Left forelimb (tissue), 1 donor: ENCODE data around the gene EPB41L1.

Source experiments
- DNase-seq: peaks from one replicate; pipeline ENCODE4 v3.0.0-alpha.2; 2018; ENCODE audit warnings: low spot score

EPB41L1 gene

DNA sequence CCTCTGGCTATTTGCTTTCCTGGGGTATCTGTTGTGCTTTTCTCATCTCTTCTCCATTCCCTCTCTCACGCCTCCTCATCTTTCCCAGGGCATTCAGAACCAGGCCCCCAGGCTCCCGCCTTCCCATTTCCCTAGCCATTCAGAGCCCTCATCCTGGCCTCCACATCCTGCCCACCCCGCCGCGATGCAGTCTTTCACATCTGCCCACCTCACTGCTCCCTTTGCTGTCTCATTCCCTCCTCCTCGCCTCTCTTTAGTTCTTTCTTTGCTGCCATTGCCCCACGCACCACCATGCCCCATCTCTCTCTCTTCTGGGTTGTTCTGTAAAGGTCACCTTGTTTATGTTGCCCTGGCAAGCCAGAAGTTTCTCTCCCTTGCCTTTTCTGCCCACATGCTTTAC lies 71.1 kb downstream of the EPB41L1 start:
- DNase-seq: no peak

DNA sequence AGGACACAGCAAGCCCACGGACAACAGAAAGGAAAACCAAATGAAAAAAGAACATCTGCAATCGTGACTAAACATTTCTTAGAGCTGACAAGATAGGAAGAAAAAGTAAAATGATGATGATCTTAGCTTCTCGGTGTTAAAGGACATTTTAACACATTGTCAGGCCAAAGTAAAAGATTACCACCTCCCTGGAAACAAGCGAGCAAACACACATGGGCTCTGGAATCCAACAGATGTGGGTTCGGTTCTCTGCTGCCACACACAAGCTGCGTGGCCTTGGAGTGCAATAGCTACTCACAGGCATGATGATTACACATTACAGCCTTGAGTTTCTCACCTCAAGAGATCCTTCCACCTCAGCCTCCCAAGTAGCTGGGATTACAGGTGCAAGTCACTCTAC lies 74.2 kb downstream of the EPB41L1 start:
- DNase-seq: no peak

DNA sequence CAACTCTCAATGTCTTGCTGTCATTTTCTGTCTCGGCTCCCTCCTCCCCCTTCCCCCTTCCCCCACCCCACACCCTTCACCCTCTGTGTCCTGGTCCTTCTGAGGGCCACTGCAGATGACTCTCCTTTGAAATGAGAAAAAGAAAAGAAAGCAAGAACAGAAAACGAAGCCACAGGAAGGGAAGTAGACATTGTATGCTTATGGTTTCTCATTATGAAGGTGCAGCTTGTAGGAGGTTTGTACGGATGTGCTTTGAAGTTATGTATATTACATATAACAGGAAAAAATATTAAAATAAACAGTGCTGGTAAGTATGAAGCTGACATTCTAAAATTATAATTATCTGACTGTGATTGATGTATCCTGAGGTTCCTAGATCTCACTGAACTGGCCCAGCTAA lies 75.5 kb downstream of the EPB41L1 start:
- DNase-seq: no peak

DNA sequence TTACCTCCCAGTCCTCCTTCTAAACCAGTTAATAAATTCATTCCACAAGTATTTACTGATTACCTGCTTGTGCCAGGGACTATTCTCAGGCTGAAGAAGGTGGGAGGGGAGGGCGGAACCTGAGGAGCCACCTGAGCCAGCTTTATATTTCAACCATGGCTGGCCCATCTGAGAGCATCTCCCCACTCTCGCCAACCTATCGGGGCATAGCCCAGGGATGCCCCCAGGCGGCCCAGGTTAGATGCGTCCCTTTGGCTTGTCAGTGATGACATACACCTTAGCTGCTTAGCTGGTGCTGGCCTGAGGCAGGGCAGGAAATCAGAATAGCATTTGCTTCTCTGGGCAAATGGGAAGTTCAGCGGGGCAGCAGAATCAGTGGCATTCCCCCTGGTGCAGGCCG lies 76.8 kb downstream of the EPB41L1 start:
- no peak for DNase-seq

DNA sequence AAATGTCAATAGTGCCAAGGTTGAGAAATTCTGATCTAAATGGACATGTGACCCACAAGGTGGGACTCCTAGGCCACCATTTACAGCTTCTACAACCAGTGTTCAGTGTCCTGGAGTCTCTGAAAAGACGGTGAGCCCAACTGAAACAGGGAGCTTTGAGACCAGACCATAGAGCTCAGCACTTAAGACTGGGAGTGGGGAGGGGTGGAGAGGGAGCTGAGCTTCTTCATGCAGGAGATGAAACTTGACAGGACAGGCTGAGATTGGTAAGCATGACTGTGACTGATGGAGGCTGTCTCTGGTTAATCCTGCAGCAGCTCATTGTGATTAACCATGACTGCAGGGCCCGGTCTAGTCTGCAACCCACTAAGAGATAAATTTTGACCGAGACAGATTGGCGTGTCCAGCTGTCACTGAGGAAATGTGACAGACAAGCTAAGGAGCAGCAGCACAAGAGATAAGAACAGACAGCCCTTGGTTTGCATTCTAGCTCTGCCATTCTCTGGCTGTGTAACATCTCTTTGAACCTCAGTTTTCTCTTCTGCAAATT lies 80.3 kb downstream of the EPB41L1 start:
- no peak for DNase-seq

DNA sequence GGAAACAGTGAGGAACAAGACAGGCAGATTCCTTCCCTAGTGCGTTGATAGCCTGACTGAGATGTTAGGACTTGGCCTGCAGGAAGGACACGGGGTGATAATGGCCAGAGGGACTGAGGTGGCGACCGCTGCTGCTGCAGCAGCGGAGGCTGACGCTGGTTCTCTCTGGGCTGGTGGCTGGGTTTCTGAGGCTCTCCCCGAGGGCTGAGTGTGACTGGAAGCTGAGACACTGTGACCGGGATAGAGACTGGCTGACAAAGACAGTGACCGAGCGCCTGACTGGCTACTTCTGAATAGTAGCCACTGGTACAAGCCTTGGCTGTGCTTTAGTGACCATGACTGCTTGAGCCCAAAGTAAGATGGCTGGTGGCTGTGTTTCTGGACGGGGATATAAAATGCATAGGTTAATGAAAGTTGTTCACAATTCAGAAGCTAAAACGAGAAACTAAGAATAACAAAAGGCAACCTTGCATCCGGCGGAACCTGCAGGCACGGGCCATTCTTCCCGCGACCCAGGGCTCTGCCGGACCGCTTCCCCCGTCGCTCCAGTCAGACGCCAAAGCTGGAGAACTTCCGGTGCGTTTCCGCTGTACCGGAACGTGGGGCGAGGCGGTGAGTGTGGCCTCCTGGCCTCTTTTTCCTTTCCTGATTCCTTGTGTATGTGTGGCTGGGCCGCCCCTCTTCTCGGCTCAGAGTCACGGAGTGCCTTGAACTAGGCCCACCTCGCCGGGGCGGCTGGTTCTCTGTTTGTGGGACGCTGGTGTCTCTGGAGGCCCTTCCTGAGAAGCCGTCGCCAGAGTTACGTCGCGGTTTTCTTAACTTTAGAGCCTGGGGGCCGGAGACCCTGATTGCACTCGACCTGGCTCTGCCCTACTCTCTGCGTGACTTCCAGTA lies 81.6 kb downstream of the EPB41L1 start, which contains the start of gene AAR2:
TSS of gene AAR2 (plus strand) at position 587 of the 894 bp plus-strand sequence. CDS start 3,391 bp downstream, outside the sequence.
- peak; percentile 89 for DNase-seq

DNA sequence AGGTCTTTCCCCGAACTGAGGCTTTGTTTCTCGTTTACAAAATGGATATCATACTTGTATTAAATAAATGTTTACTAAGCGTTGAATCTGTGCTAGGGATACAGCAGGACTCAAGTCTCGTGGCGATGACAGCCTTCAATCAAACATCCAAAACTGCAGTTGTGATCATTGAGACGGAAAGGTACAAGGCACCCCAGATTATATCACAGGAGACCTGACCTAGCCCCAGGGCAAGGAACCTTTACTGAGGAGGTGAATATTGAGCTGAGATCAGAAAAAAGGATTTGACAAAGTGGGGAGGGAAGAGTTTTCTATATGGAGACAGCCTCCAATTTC lies 82.2 kb downstream of the EPB41L1 start:
- no peak for DNase-seq

DNA sequence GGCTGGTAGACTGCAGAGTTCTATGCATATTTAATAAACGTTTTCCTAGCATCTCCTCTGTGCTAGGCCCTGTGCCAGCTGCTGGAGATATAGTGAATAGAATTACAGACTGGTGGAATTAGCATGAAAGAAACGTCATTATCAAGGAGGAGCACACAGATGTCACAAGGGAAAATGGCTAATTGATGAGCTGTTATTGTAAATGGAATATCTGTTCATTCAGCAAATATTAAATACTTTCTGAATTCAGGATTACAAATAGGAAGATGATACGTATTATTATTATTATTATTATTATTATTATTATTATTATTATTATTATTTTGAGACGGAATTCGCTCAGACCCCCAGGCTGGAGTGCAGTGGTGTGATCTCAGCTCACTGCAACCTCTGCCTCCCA lies 82.9 kb downstream of the EPB41L1 start:
- DNase-seq: no peak

DNA sequence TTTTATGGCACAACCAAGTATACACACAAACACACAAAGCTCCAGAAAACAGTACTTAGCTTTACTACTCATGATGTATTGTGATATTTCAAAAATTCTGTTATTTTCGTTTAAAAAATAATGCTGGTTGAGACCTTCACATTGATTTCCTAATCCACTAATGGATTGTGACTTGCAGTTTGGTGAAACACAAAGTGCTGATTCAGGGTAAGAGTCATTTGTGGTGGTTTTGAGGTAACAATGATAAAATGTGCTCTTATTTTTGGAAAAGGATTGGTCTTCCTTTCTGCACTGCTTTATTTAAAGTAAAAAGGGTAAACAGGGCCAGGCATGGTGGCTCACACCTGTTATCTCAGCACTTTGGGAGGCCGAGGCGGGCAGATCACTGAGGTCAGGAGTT lies 83.6 kb downstream of the EPB41L1 start:
- DNase-seq: no peak

DNA sequence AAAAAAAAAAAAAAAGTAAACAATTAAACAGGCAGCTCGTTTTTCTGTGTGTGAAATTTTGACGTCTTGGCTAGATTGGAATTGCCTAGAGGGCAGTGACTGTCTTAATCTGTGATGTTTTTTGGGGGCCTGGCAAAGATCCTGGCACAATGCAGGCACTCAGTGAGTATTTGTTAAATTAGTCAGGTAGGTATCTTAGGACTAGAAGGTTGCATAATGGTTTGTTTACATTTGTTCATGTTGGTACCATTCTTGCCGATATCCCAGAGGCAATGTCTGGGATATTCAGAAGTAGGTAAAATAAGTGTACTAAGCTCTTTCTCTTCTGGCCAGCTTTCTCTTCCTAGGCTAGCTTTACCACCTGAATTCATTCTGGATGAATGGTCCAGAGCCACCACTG lies 84.2 kb downstream of the EPB41L1 start:
- no peak for DNase-seq

DNA sequence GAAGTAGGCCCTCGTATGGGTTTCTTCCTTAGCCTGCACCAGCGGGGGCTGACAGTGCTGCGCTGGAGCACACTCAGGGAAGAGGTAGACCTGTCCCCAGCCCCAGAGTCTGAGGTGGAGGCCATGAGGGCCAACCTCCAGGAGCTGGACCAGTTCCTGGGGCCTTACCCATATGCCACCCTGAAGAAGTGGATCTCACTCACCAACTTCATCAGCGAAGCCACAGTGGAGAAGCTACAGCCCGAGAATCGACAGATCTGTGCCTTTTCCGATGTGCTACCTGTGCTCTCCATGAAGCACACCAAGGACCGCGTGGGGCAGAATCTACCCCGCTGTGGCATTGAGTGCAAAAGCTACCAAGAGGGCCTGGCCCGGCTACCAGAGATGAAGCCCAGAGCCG lies 85.5 kb downstream of the EPB41L1 start:
- no peak for DNase-seq

DNA sequence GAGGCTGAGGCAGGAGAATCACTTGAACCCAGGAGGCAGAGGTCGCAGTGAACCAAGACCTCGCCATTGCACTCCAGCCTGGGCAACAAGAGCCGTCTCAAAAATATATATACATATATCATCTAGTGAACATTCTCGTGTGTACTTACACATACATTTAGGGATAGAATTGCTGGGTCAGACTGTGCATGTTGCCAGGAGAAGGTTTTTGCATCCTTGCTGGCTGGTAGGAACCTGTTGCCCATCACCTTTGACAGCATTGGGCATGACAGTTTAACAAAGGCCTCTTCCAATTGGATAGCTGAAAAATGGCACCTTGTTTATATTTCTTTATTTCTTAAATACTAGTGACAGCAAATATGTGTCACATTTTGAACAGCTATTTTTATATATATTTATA lies 87.1 kb downstream of the EPB41L1 start:
- DNase-seq: no peak

DNA sequence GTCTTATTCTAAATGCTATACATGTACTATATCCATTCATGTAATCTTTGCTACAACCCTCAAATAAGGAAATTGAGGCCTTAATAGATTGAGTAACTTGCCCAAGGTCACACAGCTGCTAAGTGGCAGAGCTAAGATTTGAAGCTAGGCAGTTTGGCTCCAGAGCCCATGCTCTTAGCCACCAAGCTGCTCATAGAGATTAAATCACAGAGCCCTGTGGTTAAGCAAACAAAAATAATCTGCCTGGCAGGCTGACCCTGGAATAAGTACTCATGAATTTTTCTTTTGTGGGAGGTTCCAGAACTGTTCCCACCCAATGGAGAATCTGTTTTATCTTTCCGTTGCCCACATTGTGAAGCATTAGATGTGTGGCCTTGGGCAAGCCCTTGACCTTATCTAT lies 89.2 kb downstream of the EPB41L1 start:
- DNase-seq: no peak

DNA sequence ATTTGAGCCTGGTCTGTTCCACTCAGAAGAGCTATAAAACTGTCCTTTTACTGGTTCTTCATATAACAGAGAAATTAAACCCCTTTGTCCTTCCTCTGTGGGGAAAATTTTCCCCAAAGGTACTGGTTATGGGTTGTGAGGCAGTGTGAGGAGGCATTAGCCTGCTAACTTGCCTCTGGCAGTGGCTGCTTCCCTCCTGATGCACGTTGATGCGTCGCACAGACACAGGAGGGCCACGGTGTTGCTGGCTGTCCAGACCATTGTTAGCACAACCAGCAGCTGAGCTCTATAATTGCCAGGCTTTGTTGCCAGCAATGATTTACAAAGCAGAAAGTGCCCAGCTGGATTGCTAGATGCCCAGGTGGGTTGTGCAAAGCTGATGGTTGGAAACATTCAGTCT lies 91.9 kb downstream of the EPB41L1 start:
- no peak for DNase-seq

DNA sequence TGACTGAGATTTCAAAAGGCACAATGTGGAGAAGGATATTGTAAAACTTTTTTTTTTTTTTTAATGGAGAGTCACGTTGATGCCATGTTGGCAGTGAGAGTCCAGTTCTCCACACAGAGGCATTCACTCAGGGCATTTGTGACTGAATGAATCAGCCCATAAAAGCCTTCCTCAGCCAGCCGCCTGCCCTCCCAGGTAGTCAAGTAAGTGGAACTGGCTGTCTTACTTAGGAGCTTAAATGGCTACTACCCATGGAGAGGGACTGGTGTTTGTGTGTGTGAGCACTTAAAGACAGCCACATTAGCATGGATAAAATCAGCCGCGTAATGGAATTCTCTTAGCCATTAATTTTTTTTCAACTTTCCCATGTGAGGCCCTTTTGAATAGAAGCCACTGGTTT lies 94.3 kb downstream of the EPB41L1 start:
- no peak for DNase-seq

DNA sequence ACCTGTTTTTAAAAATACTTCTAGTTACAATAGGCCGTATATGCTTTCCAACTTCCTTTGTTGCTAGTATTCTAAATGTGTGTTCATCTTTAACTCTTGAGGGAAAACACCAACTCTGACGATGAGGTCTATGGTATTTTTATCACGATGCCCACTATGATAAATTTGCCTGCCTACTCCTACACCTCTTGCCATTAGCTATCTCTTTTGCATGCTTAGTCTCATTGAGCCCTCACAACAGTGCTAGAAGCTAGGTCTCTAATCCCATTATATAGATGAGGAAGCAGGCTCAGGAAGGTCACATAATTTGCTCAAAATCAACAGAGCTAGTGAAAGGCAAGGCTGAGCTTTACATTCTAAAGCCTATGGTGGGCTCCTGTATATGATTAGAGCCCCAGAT lies 94.9 kb downstream of the EPB41L1 start:
- DNase-seq: no peak

DNA sequence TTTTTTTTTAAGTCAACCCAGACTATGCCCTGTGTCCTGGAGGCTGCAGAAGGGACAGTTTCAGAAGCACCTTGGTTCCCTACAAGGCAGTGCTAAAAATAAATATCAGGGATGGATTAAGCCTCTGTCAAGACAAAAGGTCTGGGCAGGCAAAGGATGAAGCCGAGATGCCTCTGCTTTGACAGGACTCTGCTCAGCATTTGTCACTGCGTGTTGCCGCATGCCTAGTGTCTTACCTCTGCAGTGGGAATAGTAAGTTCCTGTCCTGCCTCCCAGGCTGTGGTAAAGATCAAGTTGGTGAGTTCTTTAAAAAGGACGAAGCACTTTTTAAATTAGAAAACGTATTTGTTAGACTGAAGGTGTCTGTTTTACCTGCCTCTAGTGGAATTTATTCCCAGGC lies 96.9 kb downstream of the EPB41L1 start:
- no peak for DNase-seq

DNA sequence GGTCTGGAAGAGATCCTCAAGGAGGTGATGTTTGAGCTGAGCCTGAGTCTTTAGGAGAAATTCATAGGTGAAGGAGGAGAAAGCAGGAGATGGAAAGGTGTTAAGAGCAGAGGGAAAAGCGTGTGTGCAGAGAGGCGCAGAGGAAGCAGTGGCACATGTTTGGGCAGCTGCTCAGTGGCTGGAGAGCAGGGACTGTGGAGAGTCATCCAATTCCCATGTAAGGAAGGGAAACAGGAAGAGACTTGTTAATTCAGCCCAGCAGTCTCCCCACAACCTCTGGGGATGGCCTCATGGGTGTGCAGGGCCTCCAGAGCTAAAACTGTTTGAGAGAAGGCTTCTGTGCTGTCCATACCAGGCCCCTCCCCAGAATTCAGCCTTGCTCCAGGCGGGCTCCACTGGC lies 98.0 kb downstream of the EPB41L1 start:
- no peak for DNase-seq

DNA sequence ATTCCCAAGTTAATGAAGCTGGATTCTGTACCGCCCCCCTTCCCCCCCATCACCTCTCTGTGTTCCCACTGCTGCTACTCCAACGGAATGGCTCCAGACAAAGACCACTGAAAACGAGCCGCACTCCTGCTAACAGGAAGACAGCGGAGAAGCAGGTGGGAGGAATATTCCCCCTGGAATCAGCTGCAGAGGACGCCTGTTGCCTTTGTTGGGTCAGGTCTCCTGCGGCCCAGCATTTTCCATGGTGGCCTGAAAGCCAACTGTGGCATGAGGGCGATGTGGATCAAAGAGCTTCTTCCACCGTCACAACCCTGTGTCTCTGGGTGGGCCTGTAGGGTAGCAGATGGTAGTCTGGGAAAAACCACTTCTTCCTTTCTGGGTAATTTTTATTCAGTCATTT lies 98.5 kb downstream of the EPB41L1 start:
- no peak for DNase-seq

DNA sequence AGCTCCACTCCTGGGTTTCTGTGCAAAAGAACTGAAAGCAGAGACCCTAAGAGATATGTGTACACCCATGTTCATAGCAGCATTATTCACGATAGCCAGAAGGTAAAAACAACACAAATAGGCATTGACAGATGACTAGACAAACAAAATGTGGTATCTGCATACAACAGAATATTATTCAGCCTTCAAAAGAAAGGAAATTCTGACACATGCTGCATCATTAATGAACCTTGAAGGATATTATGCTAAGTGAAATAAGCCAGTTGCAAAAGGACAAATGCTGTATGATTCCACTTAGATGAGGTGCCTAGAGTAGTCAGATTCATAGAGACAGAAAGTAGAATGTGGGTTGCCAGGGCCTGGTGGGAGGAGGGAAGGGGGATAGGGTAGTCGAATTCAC lies 99.5 kb downstream of the EPB41L1 start:
- DNase-seq: no peak

DNA sequence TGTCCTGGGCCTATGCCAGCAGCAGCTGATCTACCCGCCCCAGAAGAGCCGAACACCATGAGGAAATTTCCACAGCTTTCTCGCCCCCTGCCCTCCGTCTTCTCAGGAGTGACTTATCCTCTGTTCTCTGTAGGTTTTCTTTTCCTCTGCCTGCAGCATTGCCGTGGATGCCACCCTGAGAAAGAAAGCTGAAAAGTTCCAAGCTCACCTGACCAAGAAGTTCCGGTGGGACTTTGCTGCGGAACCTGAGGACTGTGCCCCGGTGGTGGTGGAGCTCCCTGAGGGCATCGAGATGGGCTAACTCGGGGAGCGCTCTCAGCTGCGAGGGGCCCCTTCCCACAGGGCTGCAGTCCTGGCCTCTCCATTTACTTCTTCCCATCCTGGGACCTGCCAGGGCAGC lies 100.9 kb downstream of the EPB41L1 start:
- no peak for DNase-seq

DNA sequence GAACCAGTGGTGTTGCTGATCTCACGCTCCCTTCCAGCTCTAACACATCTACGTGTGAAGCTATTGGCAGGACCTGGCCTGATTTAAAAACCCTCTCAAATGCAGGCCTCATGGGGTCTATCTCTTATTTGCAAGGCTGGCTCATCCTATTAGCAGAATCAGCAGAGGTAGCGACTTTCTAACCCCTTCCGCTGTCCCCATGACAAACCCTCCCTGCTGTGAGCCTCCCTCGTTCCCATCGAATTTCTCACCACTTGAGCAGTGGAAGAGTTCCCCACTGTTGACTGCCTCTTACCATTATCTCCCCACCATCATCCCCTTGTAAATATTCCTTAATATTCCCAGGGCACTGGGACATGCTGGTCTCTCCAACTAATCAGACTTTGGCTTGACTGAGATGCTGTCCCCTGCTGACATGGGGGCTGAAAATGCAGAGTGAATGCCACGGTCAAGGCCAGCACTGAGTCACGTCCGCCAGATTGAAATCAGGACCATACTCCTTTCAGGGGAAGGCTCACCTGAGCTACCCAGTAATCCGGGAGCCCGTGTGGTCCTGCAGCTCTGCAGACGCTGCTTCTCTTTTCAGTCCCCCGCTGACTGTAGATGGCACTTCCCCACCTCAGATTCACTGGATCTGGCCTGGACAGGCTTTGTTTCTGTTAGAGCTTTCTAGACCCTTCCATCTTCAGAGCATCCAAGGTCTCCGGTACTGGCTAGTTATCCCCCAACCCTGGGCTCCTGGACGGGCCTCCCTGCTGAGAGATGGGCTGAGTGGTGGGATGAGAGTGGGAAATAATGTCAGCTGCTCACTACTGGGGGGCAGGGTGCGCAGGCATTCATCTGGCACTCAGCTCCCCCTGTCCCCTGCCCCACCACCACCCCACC lies 104.9 kb downstream of the EPB41L1 start:
- no peak for DNase-seq

DNA sequence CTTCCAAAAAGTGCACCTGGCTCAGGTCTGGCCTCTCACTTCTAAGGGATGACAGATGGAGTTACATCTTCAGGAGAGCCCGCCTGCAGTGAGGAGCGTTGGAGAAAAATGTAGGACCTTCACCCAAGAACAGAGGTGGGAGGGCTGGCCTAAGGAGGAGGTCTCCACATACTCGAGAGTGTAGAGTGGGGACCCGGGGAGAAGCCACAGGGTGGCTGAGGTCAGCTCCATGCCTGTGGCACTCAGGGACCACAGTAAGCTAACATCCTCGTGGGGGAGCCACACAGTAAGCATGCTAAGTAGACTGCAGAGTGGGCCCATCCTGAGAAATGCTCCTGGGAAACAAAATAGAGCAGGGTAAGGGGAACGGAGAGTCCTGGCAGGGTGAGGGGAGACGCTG lies 105.8 kb downstream of the EPB41L1 start:
- no peak for DNase-seq
